ENCODE data around the gene RAPGEF5. TPM values are rescaled to one million over a fixed set of nuclear protein-coding genes. Genes with fewer than 3 reads are reported as not detected.

Gene RAPGEF5
- total RNA-seq, 1 experiment from 2014 or later: 5.6 TPM

- BruUV-seq (replicated peaks): no TSS peak
- H3K4me2 ChIP-seq (ENCODE audit: low read length): no peak overlapping the region
- H3K27ac ChIP-seq (ENCODE audit: low read length): no peak overlapping the region
- ChIA-PET CTCF (no interaction called here), POLR2A (ENCODE audit: unreplicated experiment) (interaction anchor here (0.5 kb wide), 1 partner anchor 104 kb away, joined by 6 read pairs; no protein-coding TSS in a partner anchor)
- no peaks in the 10 kb centered on the region for H3K36me3 ChIP-seq (ENCODE audit: low read depth, low read length)
- no peaks in the 10 kb centered on the region for H3K9me3 ChIP-seq (ENCODE audit: low read length)
- H3K9me2 ChIP-seq (replicated peaks; ENCODE audit: low read length): no peaks in the 10 kb centered on the region
- no peak overlapping the region for H3K4me3 ChIP-seq (ENCODE audit: low read length)
- no peak for DNase-seq
- H3K79me2 ChIP-seq (ENCODE audit: low read length): no peaks in the 10 kb centered on the region
- no peaks in the 10 kb centered on the region for H3K27me3 ChIP-seq (ENCODE audit: low read length)
- intact Hi-C loops (cut with micrococcal nuclease): no loop called here
- H3F3A ChIP-seq (ENCODE audit: low read length, unreplicated experiment): no peaks in the 10 kb centered on the region
- H4K20me1 ChIP-seq (ENCODE audit: low read length): no peaks in the 10 kb centered on the region
- H3K9ac ChIP-seq (ENCODE audit: low read length): no peak overlapping the region
- TF ChIP-seq EZH2phosphoT487 (IDR thresholded peaks at IDR 0.05; ENCODE audit: borderline replicate concordance, low read length) (no peak), CTCF (conservative IDR thresholded peaks at IDR 0.05; ENCODE audit: low read depth, low read length) (no peak), EZH2 (IDR thresholded peaks at IDR 0.05; ENCODE audit: low read length, unreplicated experiment) (no peak)
- peaks cover 26% of the 10 kb centered on the region for H3K4me1 ChIP-seq (ENCODE audit: insufficient read depth, low read length)
- H2AFZ ChIP-seq (ENCODE audit: low read length): no peak overlapping the region
- ATAC-seq: no peak
Measured at GRCh38 chr7:22241805-22242390, 115.1 kb downstream of the RAPGEF5 start.

GRCh38 chr7:22240904-22241571 lies 115.9 kb downstream of the RAPGEF5 start:
- TF ChIP-seq EZH2 (IDR thresholded peaks at IDR 0.05; ENCODE audit: low read length, unreplicated experiment): no peak
- no peak for TF ChIP-seq EZH2phosphoT487 (IDR thresholded peaks at IDR 0.05; ENCODE audit: borderline replicate concordance, low read length)
- TF ChIP-seq CTCF (conservative IDR thresholded peaks at IDR 0.05; ENCODE audit: low read depth, low read length): no peak
- Histone ChIP-seq H3K27me3 (ENCODE audit: low read length) (no peaks in the 10 kb centered on the region), H3K9ac (ENCODE audit: low read length) (no peak overlapping the region), H3K36me3 (ENCODE audit: low read depth, low read length) (no peaks in the 10 kb centered on the region), H3K4me2 (ENCODE audit: low read length) (no peak overlapping the region), H3K4me3 (ENCODE audit: low read length) (no peak overlapping the region), H3F3A (ENCODE audit: low read length, unreplicated experiment) (no peaks in the 10 kb centered on the region), H4K20me1 (ENCODE audit: low read length) (no peaks in the 10 kb centered on the region), H3K27ac (ENCODE audit: low read length) (no peak overlapping the region), H3K9me2 (replicated peaks; ENCODE audit: low read length) (no peaks in the 10 kb centered on the region), H3K9me3 (ENCODE audit: low read length) (no peaks in the 10 kb centered on the region), H3K79me2 (ENCODE audit: low read length) (no peaks in the 10 kb centered on the region), H2AFZ (ENCODE audit: low read length) (no peak overlapping the region), H3K4me1 (ENCODE audit: insufficient read depth, low read length) (peaks cover 26% of the 10 kb centered on the region)
- CTCF ChIA-PET: interaction anchor here (0.6 kb wide), 1 partner anchor 42 kb away, joined by 3 read pairs; no protein-coding TSS in a partner anchor
- POLR2A ChIA-PET (ENCODE audit: unreplicated experiment): interaction anchor here (0.6 kb wide), 1 partner anchor 83 kb away, joined by 3 read pairs; no protein-coding TSS in a partner anchor
- intact Hi-C loops (cut with micrococcal nuclease): no loop called here
- ATAC-seq (peak; percentile 48), DNase-seq (peak; percentile 18)
- BruUV-seq (replicated peaks): no TSS peak

Data from PC-3 (cell line).